GM21390 (cell line): ENCODE data around the gene TRAPPC2L.

Experiments
- ATAC-seq: cut with Tn5 transposase; IDR thresholded peaks from one replicate; pipeline ENCODE4 v1.9.1; 2021; ENCODE audit not compliant: unreplicated experiment

TRAPPC2L gene

DNA sequence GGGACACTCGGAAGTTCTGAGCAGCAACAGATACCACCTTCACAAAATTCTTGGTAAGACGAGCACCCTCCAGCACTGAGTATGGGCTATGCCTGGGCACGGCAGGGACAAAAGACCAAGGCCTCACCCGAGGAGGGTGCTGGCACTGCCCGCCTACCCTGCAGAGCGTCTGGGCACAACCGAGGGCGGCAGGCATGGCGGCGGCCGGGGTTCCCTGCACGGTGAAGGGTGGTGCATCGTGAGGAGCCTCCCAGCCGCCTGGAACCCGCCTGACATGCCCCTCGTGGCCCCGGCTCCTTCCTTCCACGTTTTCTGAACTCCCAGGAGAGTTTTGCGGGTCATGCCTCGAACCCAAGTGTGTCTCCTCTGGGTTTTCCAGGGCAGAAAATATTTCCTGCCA is 19.1 kb upstream of the TRAPPC2L start:
- no peak for ATAC-seq

DNA sequence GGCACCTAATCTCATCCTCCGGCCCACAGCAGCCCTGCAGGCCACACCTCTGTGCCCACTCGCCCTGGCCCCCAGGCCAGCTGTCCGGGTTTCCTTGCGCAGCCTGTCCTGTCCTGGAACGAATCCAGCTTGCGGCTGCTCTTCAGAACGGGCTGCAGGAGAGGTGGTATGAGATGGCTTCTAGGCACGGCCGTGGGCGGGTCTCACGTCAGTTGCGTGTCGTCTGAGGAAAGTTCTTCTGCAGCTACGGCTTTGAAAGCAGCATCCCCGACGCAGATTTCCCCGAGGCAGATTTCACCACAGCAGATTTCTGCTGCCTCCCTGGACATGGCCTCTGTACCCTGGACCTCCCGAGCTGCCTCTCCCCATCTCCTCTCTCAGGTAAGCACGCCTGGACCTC is 18.4 kb upstream of the TRAPPC2L start:
- ATAC-seq: no peak

DNA sequence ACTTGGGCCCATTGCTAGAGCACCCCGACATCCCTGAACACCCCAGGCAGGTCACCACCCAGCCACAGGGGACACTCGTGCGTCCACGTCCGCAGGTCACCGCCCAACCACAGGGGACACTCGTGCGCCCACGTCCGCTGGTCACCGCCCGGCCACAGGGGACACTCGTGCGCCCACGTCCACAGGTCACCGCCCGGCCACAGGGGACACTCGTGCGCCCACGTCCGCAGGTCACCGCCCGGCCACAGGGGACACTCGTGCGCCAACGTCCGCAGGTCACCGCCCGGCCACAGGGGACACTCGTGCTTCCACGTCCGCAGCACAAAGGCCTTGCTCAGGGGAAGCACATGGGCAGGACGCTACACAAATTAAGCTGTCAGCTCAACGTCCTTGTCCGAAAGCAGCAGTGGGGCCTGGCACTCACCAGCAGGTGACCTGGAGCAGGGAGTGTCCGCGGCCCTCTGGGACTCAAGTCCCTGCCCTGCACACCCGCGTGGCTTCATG is 17.8 kb upstream of the TRAPPC2L start:
- no peak for ATAC-seq

DNA sequence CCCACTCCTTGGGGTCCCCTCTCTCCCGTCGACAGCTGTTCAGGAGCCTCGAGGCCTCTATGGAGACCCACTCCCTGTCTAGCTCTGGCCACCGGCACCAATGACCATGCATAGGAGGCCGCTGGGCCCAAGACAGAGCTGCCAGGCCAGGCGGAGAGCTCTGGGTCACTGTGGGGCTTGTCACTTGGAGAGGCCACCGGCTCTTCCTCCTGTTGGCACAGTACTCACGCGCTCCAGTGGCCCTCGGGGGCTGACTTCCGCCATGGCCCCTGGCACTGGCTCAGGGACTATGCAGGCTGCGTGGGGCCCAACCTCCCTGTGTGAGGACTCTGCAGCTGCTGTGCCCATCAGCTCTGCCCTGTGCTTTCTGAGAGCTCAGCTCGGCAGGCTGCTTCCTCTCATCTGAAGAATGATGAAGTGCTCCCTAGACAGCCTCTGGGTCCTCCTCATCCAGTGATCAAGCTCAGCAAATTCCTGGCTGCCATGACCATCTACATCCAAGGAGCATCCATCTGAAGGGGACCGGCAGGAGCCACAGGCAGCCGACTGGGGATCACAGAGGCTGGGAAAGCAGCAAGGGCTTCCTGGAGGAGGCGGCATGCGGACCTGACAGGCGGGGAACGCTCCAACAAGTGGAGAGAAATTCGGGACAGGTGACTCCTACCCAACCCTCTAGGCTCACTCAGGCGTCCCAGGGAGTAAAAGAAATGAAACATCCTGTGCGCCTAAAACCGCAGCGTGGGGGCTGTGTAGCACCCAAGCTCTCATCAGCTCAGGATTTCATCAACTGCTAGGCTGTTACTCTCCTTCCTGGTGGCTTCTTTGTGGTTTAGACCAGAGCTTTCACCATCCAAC is 17.0 kb upstream of the TRAPPC2L start:
- no peak for ATAC-seq

DNA sequence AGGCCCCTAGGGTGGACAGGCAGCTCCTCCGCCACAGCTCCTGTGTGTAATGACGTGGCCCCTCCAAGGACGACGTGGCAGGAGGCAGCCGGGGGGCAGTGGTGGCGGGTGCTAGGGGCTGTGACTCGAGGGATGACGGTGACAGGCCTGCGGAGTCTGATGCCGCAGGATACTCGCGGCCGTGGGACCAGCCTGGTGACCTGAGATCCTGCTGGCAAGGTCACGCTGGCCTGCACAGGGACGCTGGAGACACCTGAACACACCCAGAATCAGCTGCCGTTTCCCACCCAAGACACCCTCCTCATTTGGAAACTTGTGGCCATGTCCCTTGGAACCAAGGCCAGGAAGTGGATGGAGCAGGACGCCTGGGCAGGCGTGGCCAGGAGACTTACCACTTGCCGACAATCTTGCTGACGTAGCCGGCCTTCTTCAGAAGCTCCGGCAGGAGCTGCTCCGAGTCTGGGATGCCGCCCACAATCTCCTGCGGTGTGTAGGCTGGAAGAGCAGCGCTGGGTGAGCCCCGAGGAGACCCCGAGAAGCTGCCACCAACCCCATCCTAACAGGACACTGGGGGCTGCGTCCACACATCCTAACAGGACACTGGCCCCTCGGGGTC is 16.2 kb upstream of the TRAPPC2L start:
- no peak for ATAC-seq

DNA sequence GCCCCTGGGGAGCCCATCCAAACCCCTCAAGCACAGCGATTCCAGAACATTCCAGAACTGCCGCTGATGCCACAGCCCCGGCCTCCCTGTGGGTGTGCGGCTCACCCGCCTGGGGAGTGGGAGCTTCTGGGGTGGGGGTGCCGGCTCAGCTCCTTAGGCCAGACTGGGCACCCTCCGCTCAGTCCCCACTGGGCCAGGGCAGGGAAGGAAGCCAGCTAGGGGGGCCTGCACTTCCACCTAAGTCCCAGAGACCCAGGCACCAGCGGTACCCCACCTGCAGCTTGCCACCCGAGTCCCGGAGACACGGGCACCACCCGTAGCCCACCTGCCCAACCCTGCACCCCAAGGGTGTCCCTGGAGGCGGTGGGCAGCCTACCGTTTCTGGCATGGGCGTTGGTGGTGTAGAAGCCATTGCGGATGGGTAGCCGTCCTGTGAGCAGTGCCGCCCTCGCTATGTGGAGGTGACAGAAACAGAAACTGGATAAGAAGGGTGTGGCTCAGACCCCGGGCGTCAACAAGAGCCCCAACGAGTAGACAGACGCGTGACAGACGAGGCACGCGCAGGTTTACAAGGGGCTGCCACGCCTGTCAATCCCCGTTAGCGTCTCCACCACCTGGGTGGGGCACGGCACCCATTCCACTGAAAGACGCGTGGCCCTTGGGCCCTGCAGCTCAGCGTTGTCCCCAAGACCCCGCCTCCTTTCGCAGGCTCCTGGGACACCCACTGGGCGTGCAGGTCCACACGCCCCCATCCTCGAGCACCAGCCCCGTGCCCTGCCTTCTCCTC is 15.2 kb upstream of the TRAPPC2L start:
- ATAC-seq: no peak

DNA sequence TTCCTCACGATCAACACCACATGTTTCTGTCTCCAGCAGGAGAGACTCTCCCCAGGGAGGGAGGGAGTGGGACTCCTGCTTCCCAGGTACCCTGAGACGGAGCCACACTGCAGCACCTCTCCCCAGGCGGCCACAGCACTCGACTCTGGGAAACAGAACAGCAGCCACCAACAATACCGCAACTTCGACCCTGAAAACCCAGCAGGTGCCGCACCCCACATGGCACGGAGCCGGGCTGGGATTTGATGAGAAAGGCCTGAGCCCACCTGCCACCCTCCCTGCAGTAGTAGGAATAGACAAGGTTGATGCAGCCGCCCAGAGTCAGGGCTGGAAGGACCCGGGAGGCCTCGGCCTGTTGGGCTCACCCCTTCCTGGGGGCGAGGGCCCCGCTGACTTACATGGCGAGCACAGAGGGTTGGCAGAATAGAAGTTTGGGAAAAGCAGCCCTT is 14.6 kb upstream of the TRAPPC2L start:
- ATAC-seq: no peak

DNA sequence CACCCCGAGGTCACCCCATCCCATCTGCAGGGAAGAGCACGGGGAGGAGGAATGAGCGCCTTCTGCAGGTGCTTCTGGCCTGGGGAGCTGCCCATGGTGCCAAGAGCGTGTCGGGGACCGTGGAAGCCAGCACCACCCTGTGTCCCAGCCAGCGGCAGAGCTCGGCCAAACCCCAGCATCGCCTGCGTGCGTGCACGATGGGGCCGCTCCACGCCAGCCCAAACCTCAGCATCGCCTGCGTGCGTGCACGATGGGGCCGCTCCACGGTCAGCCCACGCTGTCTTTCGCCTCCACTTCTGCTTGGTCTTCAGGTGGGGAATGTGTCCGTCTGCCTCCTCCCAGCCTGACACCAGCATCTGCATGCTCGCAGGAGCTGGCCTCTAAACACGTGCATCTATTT is 14.1 kb upstream of the TRAPPC2L start:
- no peak for ATAC-seq

DNA sequence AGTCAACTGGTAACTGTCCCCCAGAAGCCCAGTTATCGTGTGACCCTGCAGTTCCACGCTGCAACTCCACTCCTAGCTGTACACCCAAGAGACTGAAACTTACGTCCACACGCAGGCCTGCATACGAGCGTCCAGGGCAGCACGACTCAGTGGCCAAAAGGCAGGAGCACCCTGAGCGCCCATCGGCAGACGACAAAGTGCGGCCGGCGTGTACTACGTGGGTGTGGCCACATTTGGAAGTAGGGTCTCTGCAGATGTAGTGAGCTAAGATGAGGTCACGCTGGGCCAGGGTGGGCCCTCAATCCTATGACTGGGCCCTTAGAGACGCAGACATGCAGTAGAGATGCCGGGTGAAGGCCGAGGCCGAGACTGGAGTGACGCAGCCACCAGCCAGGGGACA is 13.7 kb upstream of the TRAPPC2L start:
- no peak for ATAC-seq

DNA sequence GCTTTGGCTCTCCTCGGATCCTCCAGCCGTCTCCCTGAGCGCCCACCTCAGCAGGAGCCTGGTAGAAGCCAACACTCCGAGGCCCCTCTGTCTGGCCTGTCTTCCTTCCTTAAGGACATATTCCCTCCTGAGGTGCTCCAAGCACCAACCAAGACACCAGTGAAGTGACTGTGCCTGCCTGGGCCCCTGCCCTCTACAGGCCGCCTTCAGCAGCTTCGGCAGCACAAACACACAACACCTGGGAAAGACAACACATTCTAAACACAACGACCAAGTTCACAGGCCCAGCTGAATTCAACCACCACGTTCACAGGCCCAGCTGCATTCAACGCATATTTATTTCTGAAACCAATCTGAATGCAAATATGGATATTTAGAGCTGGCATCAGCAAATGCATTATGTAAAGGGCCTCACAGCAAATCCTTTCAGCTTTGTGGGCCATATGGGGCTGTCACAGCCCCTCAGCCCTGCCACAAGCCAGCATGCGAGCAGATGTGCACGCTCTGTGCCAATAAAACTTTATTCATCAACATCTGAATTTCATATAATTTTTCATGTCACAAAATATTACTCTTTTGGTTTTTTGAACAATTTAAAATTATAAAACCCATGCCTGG is 12.4 kb upstream of the TRAPPC2L start:
- ATAC-seq: no peak

DNA sequence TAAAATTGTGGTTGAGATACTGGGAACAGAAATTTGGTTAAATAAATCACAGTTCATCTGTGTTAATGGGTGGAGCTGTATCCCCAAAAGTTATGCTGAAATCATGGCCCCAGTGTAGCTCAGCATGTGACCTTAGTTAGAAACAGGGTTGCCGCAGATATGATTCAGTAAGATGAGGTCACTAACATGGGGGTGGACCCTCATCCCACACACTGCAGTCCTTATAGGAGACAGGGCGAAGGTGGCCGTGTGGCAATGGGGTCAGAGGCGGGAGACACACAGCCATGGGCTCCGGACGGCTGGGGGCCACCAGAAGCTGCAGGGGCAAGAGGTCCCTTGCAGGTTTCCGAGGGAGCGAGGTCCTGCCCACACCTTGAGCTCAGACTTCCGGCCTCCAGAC is 10.8 kb upstream of the TRAPPC2L start:
- ATAC-seq: no peak

DNA sequence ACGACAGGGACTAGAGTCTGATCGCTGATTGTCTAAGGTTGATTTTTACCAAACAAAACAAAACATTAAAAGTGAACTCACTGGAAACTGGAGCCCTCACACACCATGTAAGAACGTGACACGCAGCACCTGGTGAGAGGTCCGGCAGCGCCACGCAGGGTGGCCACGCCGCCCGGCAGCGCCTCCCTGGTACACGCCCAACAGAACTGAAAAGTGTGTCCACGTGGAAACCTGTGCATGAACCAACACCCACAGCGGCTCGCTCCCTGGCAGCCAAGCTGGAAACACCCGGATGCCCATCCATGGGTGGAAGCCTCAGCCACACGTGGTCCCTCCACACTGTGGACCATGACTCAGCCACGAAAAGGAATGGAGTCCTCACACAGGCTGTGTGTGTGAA is 9.3 kb upstream of the TRAPPC2L start:
- ATAC-seq: no peak

DNA sequence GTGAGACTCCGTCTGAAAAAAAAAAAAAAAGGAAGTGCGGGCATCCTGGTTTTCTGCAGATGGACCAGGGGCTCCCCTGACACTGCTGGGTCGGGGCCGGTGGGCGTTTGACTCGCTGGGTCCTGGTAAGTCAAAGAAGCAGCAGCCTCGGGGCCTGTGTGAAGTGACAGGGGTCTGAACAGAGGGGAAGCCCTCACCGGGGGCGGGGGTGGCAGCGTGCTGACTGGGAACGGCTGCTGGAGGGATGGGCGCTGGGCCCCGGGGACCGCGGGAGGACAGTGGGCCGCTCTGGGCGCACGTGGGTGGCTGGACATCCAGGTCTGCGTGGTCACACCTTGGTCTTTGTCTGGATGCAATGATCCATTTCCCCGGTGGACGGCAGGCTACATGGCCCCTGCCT is 8.4 kb upstream of the TRAPPC2L start:
- no peak for ATAC-seq

DNA sequence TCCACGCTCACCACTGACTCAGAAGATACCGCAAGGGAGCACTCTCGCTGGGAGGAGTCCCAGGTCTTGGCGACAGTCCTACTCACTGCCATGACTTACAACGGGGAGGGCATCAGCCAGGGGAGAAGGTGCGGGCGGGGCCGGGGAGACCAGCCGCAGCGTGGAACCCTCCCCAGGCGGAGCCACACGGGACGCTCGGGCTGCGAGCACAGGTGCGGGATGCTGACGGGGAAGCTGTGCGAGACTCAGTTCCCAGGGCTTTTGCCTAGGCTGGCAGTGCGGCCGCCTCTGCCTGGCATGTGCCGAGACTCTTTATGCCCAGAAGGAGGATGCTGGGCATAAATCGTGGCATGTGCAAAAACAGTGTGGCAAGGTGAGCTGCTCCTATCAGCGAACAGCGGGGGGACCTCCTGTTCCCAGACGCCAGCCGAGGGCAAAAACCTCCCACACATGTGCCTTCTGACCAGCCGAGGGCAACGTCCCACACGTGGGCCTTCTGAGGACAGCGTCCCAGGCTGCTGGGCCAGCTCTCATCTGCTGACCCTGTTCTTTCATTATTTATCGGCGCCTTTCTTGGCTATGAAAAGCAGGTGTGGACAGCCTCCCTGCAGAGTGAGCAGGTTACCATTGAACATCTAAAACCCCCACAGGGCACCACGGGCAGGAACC is 6.3 kb upstream of the TRAPPC2L start:
- no peak for ATAC-seq

DNA sequence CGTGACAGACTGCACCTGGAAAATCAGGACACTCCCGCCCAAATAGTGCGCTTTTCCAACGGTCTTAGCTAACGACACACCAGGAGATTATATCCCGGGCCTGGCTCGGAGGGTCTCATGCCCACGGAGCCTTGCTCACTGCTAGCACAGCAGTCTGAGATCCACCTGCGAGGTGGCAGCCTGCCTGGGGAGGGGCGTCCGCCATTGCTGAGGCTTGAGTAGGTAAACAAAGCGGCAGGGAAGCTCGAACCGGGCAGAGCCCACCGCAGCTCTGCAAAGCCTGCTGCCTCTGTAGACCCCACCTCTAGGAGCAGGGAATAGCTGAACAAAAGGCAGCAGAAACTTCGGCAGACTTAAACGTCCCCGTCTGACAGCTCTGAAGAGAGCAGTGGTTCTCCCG is 5.3 kb upstream of the TRAPPC2L start:
- ATAC-seq: no peak

DNA sequence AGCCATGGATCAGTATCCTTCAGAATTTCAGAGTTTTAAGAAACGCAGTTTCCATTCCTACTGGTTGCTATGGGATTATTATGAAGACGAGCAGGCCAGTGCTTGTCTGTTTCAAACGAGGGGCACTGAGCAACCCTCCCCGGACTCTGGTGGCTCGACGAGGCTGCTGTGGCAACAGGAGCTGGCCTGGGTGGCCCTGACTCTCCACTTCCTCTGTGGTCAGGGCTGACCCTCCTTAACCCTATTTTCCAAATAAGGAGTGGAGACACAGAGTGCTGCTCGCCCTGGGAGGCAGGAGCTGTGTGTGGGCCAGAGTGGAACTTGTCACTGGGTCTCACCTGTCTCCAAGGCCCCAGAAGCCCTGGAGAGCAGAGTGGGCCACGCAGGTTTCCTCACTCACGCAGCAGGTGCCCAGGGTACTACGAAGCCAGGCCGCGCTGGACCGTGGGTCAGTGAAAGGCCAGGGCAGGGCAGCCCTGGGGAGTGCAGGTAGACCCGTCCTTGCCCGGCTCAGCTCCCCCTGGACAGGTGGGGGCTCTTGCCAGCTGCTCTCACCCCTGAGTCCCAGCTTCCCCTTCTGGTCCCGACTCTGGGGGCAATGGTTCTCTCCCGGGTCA is 3.5 kb upstream of the TRAPPC2L start:
- no peak for ATAC-seq

DNA sequence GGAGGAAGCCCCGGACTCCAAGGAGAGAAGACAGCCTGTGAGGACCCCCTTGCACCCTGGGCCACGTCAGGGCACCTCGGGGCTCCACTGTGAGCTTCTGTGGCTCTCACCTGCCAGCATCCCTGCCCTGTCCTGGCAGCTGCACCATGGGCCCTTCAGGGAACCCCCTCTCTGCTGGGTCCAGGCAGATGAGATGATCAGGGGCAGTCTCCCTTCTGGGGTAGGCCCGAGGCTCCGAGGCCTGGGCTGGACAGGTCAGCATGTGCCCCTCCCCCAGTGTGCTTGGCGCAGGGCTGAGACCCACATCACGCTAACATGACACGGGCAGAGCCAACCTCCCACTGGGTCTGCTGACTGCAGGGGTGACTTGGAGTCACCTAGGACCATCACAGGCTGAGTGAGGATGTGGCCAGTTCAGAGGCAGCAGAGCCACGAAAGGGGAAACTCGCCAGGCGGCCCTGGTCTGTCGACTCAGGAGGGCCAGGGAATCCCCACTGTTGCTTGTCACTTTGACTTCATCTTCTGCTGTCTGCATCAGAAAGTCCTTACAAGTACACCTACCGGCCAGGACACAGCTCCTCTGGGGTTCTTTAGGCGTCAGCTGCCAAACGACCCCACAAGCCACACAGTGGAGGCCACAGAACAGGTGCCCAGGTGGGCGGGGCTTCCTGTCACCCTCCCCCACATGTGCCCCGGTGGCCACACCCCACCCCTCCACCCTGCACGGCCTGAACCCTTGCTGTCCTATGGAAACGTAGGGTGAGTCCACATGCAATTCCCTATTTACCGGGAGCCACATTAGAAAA is 2.4 kb upstream of the TRAPPC2L start:
- no peak for ATAC-seq

DNA sequence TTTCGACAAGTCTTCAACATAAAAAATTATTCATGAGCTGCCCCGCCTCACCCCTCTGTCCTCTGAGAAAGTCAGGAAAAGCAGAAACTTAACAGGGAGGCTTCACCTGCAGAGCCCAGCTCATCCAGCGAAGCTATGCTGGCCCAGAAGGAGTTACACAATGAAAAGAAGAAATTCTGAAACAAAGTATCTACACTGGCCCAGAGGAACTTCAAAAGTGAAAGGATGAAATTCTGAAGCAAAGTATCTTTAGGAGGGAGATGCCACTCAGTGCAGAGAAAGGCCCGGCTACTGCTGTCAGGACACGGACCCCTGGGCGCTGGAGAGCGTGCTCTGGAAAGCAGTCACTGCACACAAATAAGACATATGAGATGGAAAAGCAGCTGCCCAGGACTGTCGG is 1.8 kb upstream of the TRAPPC2L start:
- ATAC-seq: no peak

DNA sequence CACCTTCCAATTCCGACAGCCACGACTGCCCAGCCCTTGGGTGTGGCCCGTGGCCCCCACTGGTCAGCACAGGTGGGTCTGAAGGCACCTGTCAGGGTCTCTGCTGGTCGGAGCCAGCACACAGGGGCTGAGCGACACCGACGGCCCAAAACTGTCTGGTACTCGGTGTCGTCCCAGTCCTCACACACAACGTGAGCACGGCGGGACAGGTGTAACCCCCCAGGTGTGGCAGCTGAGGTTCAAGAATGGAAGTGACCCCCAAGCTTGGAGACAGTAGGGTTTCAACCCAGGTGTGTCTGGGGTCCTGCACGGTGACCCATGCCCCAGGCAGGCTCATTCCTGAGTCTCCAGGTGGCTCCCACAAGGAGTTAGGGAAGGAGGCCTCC is 1.2 kb upstream of the TRAPPC2L start:
- no peak for ATAC-seq
